ENCODE data around the gene ZNF385B. TPM values are rescaled to one million over a fixed set of nuclear protein-coding genes. Genes with fewer than 3 reads are reported as not detected.

Gene ZNF385B
- total RNA-seq, 2 experiments from 2014 or later: 113 to 178 TPM

DNA sequence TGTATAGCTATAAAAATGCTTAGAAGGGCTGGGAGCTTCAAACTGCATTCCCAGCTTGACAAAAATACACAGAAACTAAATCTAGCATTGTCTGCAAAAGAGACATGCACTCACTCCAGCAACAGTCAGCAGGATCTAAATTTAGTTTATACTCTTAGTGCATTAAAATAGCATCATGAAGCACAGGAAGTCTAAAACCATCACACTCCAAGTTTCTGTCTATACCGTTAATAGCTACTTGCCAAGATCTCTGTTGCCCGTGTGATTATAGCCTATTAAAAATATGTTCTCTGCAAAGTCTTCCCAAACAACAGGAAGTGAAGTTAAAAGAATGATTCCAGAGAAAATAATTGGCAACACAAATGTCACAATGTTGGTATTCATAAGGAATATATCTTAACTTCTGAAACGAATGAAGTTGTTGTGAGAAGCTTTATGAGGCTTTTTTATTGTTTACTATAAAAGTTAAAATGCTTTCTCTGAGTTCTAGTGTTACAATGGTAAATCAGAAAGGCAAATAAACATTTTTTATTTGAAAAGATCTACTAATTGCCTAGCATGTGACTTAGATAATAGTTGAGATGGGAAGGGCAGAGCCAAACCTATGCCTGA lies 184.2 kb downstream of the ZNF385B start:
- Histone ChIP-seq H4K20me1 (ENCODE audit: insufficient read depth, low read length) (no peaks in the 10 kb centered on the region), H3K79me2 (ENCODE audit: insufficient read depth, low read depth, low read length) (no peaks in the 10 kb centered on the region), H3K36me3 (ENCODE audit: insufficient read depth, low read length) (peaks cover 69% of the 10 kb centered on the region), H3K4me1 (ENCODE audit: insufficient read depth, low read length, poor library complexity, severe bottlenecking) (peaks cover 23% of the 10 kb centered on the region), H3K4me2 (ENCODE audit: low read length) (no peak overlapping the region), H3K9me2 (ENCODE audit: insufficient read depth, low read length) (no peaks in the 10 kb centered on the region), H3K9me3 (ENCODE audit: low read length) (no peaks in the 10 kb centered on the region), H2AFZ (ENCODE audit: low read length) (no peak overlapping the region), H3K4me3 (ENCODE audit: low read depth, low read length, poor library complexity, severe bottlenecking) (no peak overlapping the region), H3K27ac (ENCODE audit: low read depth, low read length, poor library complexity, severe bottlenecking) (no peak overlapping the region)
- CTCF ChIA-PET (ENCODE audit: unreplicated experiment): no interaction called here
- intact Hi-C loops (cut with micrococcal nuclease; ENCODE audit: unreplicated experiment): no loop called here
- TF ChIP-seq, protein P1, sequence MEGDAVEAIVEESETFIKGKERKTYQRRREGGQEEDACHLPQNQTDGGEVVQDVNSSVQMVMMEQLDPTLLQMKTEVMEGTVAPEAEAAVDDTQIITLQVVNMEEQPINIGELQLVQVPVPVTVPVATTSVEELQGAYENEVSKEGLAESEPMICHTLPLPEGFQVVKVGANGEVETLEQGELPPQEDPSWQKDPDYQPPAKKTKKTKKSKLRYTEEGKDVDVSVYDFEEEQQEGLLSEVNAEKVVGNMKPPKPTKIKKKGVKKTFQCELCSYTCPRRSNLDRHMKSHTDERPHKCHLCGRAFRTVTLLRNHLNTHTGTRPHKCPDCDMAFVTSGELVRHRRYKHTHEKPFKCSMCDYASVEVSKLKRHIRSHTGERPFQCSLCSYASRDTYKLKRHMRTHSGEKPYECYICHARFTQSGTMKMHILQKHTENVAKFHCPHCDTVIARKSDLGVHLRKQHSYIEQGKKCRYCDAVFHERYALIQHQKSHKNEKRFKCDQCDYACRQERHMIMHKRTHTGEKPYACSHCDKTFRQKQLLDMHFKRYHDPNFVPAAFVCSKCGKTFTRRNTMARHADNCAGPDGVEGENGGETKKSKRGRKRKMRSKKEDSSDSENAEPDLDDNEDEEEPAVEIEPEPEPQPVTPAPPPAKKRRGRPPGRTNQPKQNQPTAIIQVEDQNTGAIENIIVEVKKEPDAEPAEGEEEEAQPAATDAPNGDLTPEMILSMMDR (conservative IDR thresholded peaks at IDR 0.05; ENCODE audit: low read length): no peak
- no peak for TF ChIP-seq EZH2phosphoT487 (IDR thresholded peaks at IDR 0.05; ENCODE audit: borderline replicate concordance, low read depth, low read length)
- POLR2A ChIA-PET: interaction anchor here (1.6 kb wide), 1 partner anchor 9 kb away, joined by 4 read pairs; no protein-coding TSS in a partner anchor
- DNase-seq (ENCODE audit: low spot score): peak; percentile 19
- no TSS peak for BruUV-seq (replicated peaks)

DNA sequence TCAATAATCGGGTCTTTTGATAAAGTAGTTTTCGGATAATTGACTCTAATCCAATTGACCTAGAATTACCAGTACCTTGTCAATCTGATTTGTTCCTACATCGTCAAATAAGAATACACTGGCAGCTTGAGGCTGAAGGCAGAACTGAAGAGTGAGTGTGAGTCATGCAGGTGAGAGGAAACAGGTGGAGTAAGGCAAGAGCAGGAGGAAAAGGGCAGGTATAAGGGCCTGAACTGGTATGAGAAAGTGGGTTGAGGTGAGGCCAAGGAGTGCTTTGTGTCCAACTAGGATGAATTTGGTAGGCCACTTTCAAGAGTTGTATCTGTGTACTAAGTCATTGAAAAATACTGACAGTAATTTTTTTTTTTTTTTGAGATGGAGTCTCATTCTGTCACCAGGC lies 186.0 kb downstream of the ZNF385B start:
- no peak for TF ChIP-seq EZH2phosphoT487 (IDR thresholded peaks at IDR 0.05; ENCODE audit: borderline replicate concordance, low read depth, low read length)
- TF ChIP-seq, protein P1 (conservative IDR thresholded peaks at IDR 0.05; ENCODE audit: low read length): no peak
- CTCF ChIA-PET (ENCODE audit: unreplicated experiment): no interaction called here
- Histone ChIP-seq H3K27ac (ENCODE audit: low read depth, low read length, poor library complexity, severe bottlenecking) (no peak overlapping the region), H3K9me3 (ENCODE audit: low read length) (no peaks in the 10 kb centered on the region), H3K79me2 (ENCODE audit: insufficient read depth, low read depth, low read length) (no peaks in the 10 kb centered on the region), H3K36me3 (ENCODE audit: insufficient read depth, low read length) (peaks cover 81% of the 10 kb centered on the region), H2AFZ (ENCODE audit: low read length) (no peak overlapping the region), H3K9me2 (ENCODE audit: insufficient read depth, low read length) (no peaks in the 10 kb centered on the region), H3K4me3 (ENCODE audit: low read depth, low read length, poor library complexity, severe bottlenecking) (no peak overlapping the region), H3K4me1 (ENCODE audit: insufficient read depth, low read length, poor library complexity, severe bottlenecking) (peaks cover 21% of the 10 kb centered on the region), H4K20me1 (ENCODE audit: insufficient read depth, low read length) (no peaks in the 10 kb centered on the region), H3K4me2 (ENCODE audit: low read length) (no peak overlapping the region)
- DNase-seq (ENCODE audit: low spot score): no peak
- POLR2A ChIA-PET: no interaction called here
- no TSS peak for BruUV-seq (replicated peaks)
- intact Hi-C loops (cut with micrococcal nuclease; ENCODE audit: unreplicated experiment): no loop called here

Data from OCI-LY7 (cell line).